ENCODE measurements around the gene CTDSPL.

DNA sequence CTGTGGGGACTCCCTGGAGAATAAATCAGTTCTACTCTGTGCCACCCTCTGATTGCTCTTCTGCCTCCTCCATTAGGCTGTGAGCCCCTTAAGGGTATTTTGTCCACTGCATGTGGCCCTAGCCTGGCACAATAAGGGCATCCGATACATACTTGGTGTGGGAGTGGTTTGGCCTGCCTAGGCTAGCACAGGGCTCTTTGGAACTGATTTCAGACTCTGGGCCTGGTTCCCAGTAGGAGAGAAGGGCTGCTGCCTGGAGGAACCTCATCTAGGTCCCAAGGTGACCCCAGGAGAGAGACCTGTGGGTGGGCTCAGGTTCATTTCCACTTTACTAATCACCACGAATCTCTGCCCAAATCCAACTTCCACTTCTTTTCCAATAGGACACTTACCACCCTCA, 5.3 kb upstream of the CTDSPL start:
- TF ChIP-seq CHD2 (IDR thresholded peaks at IDR 0.05; ENCODE audit: low read length) (no peak), CTCF (IDR thresholded peaks at IDR 0.05; ENCODE audit: control extremely low read depth in 1 of 3, insufficient read depth in 1 of 3, low read depth in 1 of 3, low read length in 3 of 3) (no peak), SP1 (IDR thresholded peaks at IDR 0.05; ENCODE audit: low read depth, low read length) (no peak), YY1 (IDR thresholded peaks at IDR 0.05; ENCODE audit: low read depth, low read length) (no peak), NRF1 (IDR thresholded peaks at IDR 0.05; ENCODE audit: low read depth, low read length) (no peak), ATF3 (IDR thresholded peaks at IDR 0.05; ENCODE audit: insufficient read depth, low read depth, low read length) (no peak), POLR2A (IDR thresholded peaks at IDR 0.05; ENCODE audit: control extremely low read depth in 1 of 2, low read depth in 2 of 2, low read length in 2 of 2) (no peak), BCL11A (IDR thresholded peaks at IDR 0.05; ENCODE audit: low read depth in 2 of 2, low read length in 2 of 2) (no peak)
- TF ChIP-seq, protein P1, sequence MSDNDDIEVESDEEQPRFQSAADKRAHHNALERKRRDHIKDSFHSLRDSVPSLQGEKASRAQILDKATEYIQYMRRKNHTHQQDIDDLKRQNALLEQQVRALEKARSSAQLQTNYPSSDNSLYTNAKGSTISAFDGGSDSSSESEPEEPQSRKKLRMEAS (IDR thresholded peaks at IDR 0.05), result no peak
- TF ChIP-seq, protein P2, sequence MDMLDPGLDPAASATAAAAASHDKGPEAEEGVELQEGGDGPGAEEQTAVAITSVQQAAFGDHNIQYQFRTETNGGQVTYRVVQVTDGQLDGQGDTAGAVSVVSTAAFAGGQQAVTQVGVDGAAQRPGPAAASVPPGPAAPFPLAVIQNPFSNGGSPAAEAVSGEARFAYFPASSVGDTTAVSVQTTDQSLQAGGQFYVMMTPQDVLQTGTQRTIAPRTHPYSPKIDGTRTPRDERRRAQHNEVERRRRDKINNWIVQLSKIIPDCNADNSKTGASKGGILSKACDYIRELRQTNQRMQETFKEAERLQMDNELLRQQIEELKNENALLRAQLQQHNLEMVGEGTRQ (IDR thresholded peaks at IDR 0.05; ENCODE audit: low read length), result no peak
